HG02885 (cell line): ENCODE measurements around the gene ACCS.

Source experiments
- ATAC-seq: cut with Tn5 transposase; IDR thresholded peaks from one replicate; pipeline ENCODE4 v1.9.1; 2021; ENCODE audit warnings: mild to moderate bottlenecking; ENCODE audit not compliant: unreplicated experiment, poor library complexity

Gene ACCS

GRCh38 chr11:44126304-44126703, 60.2 kb downstream of the ACCS start:
- ATAC-seq, result no peak

GRCh38 chr11:44127130-44127529, 61.1 kb downstream of the ACCS start:
- ATAC-seq, result no peak

GRCh38 chr11:44128729-44129128, 62.7 kb downstream of the ACCS start:
- no peak for ATAC-seq

GRCh38 chr11:44130751-44131150, 64.7 kb downstream of the ACCS start:
- ATAC-seq, result no peak

GRCh38 chr11:44133335-44133946, 67.4 kb downstream of the ACCS start:
- ATAC-seq, result no peak
